Activated naive CD8-positive, alpha-beta T cell treated with anti-CD3 and anti-CD28 coated beads, Interleukin-2, amount 50 U/mL, for 24 hours (primary cell): ENCODE results near the gene PDX1.
A peak's percentile ranks its signal among the peaks of the same experiment; 100 is the strongest.

ENCODE experiments used
- ATAC-seq: fragments of 150-1000 bp; cut with Tn5 transposase; one replicate; pipeline ENCODE4 v1.10.0; 2021
- DNase-seq: peaks from one replicate; pipeline ENCODE4 v3.0.0; 2021
- H3K27ac Mint-ChIP-seq: one replicate; pipeline ENCODE4 v1.8.0; 2021; ENCODE audit warnings: mild to moderate bottlenecking, mixed read lengths
- H3K27me3 Mint-ChIP-seq: one replicate; pipeline ENCODE4 v1.8.0; 2021; ENCODE audit warnings: mixed read lengths
- H3K36me3 Mint-ChIP-seq: one replicate; pipeline ENCODE4 v1.8.0; 2021; ENCODE audit warnings: low read depth, mixed read lengths
- H3K4me1 Mint-ChIP-seq: one replicate; pipeline ENCODE4 v1.8.0; 2021; ENCODE audit warnings: mixed read lengths
- H3K4me3 Mint-ChIP-seq: one replicate; pipeline ENCODE4 v1.8.0; 2021; ENCODE audit warnings: mild to moderate bottlenecking, moderate library complexity, mixed read lengths
- H3K9me3 Mint-ChIP-seq: one replicate; pipeline ENCODE4 v1.8.0; 2021; ENCODE audit warnings: mixed read lengths

The PDX1 gene

DNA sequence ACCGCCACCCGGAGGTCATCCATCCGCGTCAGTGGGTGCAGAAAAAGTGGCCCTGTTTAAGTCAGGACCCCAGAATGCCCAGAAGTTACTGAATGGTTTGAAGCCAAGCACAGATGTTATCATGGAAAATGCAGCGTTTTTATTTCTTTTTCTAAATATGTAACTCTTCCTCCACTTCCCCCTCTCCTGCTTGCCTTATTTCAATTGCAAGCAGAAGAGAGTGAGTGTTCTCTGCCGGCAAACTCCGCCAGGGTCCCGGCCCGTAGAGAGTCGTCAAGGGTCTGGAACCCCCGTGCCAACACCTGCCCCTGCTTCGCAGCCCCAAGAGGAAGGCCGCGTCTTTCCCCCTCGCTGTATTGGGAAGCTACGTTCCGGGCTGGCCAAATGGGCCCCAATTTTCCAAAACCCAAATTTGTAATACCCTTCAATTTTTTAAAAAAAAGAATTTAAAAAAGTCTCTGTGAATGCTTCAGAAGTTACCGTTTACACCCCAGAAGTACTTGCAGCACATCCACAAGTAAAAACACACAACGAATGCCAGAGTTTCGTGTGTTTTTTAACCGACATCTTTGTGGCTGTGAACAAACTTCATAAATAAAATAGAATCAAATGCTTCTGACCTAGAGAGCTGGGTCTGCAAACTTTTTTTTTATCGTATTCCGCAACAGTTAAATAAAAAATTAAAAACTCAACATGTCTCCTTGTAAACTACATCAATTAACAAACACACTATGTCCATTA is 712 bp upstream of the PDX1 start:
- DNase-seq (no peak), ATAC-seq (no peak)
- H3K27ac Mint-ChIP-seq, result no peak overlapping the region
- peaks cover 1% of the 10 kb centered on the region for H3K36me3 Mint-ChIP-seq
- H3K9me3 Mint-ChIP-seq, result no peaks in the 10 kb centered on the region
- peaks cover 26% of the 10 kb centered on the region for H3K4me1 Mint-ChIP-seq
- H3K27me3 Mint-ChIP-seq, result peaks cover 83% of the 10 kb centered on the region
- no peak overlapping the region for H3K4me3 Mint-ChIP-seq

DNA sequence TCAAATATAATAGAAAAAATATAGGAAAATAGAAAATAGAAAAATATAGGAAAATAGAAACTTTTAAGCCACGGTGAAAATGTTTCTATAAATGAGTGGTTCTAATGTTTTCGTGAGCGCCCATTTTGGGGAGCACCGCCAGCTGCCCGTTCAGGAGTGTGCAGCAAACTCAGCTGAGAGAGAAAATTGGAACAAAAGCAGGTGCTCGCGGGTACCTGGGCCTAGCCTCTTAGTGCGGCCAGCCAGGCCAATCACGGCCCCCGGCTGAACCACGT is 204 bp upstream of the PDX1 start:
- Mint-ChIP-seq H3K27me3 (peaks cover 81% of the 10 kb centered on the region), H3K36me3 (peaks cover 1% of the 10 kb centered on the region), H3K9me3 (no peaks in the 10 kb centered on the region), H3K4me3 (peak overlapping the region; percentile 17), H3K4me1 (peaks cover 28% of the 10 kb centered on the region), H3K27ac (no peak overlapping the region)
- ATAC-seq, result no peak
- DNase-seq, result no peak

- Mint-ChIP-seq H3K27me3 (peaks cover 82% of the 10 kb centered on the region), H3K4me1 (peaks cover 28% of the 10 kb centered on the region), H3K9me3 (no peaks in the 10 kb centered on the region), H3K36me3 (no peaks in the 10 kb centered on the region), H3K27ac (peak overlapping the region; percentile 18), H3K4me3 (peak overlapping the region; percentile 71)
- DNase-seq (no peak), ATAC-seq (no peak)
Observed at GRCh38 chr13:27920677-27921420, 1.0 kb downstream of the PDX1 start.

DNA sequence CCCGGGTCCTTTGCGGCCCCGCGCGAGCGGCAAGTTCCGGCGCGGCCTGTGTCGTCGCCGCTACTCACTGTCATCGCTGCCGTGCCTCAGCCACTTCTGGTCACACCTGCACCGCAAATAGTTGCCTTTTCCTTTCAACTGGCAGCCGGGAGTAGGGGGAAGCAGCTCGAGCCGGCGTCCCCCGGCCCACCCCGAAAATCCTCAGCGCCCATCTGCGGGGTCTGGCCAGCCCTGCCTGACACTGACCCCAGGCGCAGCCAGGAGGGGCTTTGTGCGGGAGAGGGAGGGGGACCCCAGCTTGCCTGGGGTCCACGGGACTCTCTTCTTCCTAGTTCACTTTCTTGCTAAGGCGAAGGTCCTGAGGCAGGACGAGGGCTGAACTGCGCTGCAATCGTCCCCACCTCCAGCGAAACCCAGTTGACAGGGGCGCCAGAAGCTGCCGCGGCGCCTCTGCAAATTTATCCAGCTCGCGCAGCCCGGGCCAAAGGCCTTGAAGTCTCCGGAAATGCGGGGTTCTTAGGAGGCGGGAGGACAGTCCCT is 1.7 kb downstream of the PDX1 start:
- ATAC-seq, result peak; percentile 45
- no peaks in the 10 kb centered on the region for H3K9me3 Mint-ChIP-seq
- peaks cover 84% of the 10 kb centered on the region for H3K27me3 Mint-ChIP-seq
- no peaks in the 10 kb centered on the region for H3K36me3 Mint-ChIP-seq
- DNase-seq, result no peak
- no peak overlapping the region for H3K27ac Mint-ChIP-seq
- peaks cover 30% of the 10 kb centered on the region for H3K4me1 Mint-ChIP-seq
- peak overlapping the region; percentile 71 for H3K4me3 Mint-ChIP-seq

DNA sequence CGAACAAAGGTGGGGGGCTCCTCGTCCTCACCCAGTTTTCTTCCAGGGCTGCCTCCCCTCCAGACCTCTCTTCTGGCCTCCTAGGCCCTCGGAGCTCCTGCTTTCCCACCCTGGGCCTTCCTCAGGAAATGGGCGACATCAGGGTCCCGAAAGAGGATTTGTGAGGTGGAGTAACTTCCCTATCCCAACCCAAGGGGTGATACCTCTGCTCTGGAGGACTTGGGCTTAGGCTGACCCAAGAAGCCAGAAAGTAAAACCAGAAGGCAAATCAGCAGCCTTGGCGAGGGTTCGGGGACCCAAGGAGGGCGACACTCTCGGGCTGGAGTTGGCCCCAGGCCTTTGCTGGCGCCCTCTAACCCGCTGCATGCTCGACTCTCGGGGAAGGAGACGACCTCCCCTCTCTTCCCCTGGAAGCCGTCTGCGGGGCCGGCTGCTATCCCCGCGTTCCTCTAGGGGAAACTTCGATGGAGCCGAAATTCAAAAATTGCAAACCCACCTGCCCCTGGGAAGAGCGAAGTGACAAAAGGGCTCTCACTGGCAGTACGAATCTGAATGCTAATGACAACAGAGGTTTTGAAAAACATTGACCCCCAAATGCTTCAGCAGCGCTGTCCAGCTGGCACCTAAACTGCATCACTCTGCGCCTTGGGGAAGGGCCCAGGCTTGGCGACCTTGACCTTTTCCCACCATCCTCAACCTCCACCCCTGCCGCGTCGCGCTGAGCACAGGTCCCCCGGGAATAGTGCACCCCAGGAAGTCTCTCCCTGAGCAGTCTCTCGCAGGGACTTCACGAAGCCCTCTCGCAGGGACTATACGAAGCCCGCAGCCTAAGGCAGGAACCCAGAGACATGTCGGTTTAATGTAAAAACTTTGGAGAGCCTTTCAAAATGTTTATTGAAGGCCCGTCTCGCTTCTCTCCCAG is 2.4 kb downstream of the PDX1 start:
- Mint-ChIP-seq H3K36me3 (no peaks in the 10 kb centered on the region), H3K27ac (no peak overlapping the region), H3K9me3 (no peaks in the 10 kb centered on the region), H3K27me3 (peaks cover 84% of the 10 kb centered on the region), H3K4me1 (peaks cover 35% of the 10 kb centered on the region), H3K4me3 (peak overlapping the region; percentile 32)
- ATAC-seq (no peak), DNase-seq (no peak)

GRCh38 chr13:27922883-27923612 is 3.2 kb downstream of the PDX1 start:
- Mint-ChIP-seq H3K9me3 (no peaks in the 10 kb centered on the region), H3K36me3 (peaks cover 1% of the 10 kb centered on the region), H3K4me1 (peaks cover 36% of the 10 kb centered on the region), H3K27me3 (peaks cover 85% of the 10 kb centered on the region), H3K27ac (no peak overlapping the region), H3K4me3 (peak overlapping the region; percentile 2)
- no peak for DNase-seq
- no peak for ATAC-seq

- Mint-ChIP-seq H3K27ac (no peak overlapping the region), H3K36me3 (peaks cover 2% of the 10 kb centered on the region), H3K4me3 (peak overlapping the region; percentile 24), H3K9me3 (no peaks in the 10 kb centered on the region), H3K4me1 (peaks cover 31% of the 10 kb centered on the region), H3K27me3 (peaks cover 85% of the 10 kb centered on the region)
- DNase-seq (no peak), ATAC-seq (no peak)
Observed at GRCh38 chr13:27923794-27924528, 4.2 kb downstream of the PDX1 start.

DNA sequence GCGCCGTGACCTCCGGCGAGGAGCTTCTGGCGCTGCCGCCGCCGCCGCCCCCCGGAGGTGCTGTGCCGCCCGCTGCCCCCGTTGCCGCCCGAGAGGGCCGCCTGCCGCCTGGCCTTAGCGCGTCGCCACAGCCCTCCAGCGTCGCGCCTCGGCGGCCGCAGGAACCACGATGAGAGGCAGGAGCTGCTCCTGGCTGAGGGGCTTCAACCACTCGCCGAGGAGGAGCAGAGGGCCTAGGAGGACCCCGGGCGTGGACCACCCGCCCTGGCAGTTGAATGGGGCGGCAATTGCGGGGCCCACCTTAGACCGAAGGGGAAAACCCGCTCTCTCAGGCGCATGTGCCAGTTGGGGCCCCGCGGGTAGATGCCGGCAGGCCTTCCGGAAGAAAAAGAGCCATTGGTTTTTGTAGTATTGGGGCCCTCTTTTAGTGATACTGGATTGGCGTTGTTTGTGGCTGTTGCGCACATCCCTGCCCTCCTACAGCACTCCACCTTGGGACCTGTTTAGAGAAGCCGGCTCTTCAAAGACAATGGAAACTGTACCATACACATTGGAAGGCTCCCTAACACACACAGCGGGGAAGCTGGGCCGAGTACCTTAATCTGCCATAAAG is 4.8 kb downstream of the PDX1 start:
- Mint-ChIP-seq H3K4me1 (peaks cover 31% of the 10 kb centered on the region), H3K9me3 (no peaks in the 10 kb centered on the region), H3K4me3 (peak overlapping the region; percentile 24), H3K27me3 (peaks cover 85% of the 10 kb centered on the region), H3K27ac (no peak overlapping the region), H3K36me3 (peaks cover 2% of the 10 kb centered on the region)
- ATAC-seq (no peak), DNase-seq (no peak)

DNA sequence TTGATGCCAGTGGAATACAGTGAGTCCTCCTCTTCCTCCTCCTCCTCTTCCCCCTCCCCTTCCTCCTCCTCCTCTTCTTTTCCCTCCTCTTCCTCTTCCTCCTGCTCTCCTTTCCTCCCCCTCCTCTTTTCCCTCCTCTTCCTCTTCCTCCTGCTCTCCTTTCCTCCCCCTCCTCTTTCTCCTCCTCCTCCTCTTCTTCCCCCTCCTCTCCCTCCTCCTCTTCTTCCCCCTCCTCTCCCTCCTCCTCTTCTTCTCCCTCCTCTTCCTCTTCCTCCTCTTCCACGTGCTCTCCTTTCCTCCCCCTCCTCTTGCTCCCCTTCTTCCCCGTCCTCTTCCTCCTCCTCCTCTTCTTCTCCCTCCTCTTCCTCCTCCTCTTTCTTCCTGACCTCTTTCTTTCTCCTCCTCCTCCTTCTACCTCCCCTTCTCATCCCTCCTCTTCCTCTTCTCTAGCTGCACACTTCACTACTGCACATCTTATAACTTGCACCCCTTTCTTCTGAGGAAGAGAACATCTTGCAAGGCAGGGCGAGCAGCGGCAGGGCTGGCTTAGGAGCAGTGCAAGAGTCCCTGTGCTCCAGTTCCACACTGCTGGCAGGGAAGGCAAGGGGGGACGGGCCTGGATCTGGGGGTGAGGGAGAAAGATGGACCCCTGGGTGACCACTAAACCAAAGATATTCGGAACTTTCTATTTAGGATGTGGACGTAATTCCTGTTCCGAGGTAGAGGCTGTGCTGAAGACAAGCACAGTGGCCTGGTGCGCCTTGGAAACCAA is 5.6 kb downstream of the PDX1 start:
- H3K36me3 Mint-ChIP-seq, result peaks cover 2% of the 10 kb centered on the region
- ATAC-seq (no peak), DNase-seq (no peak)
- peaks cover 30% of the 10 kb centered on the region for H3K4me1 Mint-ChIP-seq
- H3K27ac Mint-ChIP-seq, result no peak overlapping the region
- H3K9me3 Mint-ChIP-seq, result no peaks in the 10 kb centered on the region
- no peak overlapping the region for H3K4me3 Mint-ChIP-seq
- H3K27me3 Mint-ChIP-seq, result peaks cover 91% of the 10 kb centered on the region

- Mint-ChIP-seq H3K27me3 (peaks cover 92% of the 10 kb centered on the region), H3K9me3 (no peaks in the 10 kb centered on the region), H3K4me1 (peaks cover 24% of the 10 kb centered on the region), H3K36me3 (peaks cover 2% of the 10 kb centered on the region), H3K4me3 (peak overlapping the region; percentile 19), H3K27ac (no peak overlapping the region)
- no peak for ATAC-seq
- DNase-seq, result no peak
Observed at GRCh38 chr13:27926644-27927434, 7.0 kb downstream of the PDX1 start.

DNA sequence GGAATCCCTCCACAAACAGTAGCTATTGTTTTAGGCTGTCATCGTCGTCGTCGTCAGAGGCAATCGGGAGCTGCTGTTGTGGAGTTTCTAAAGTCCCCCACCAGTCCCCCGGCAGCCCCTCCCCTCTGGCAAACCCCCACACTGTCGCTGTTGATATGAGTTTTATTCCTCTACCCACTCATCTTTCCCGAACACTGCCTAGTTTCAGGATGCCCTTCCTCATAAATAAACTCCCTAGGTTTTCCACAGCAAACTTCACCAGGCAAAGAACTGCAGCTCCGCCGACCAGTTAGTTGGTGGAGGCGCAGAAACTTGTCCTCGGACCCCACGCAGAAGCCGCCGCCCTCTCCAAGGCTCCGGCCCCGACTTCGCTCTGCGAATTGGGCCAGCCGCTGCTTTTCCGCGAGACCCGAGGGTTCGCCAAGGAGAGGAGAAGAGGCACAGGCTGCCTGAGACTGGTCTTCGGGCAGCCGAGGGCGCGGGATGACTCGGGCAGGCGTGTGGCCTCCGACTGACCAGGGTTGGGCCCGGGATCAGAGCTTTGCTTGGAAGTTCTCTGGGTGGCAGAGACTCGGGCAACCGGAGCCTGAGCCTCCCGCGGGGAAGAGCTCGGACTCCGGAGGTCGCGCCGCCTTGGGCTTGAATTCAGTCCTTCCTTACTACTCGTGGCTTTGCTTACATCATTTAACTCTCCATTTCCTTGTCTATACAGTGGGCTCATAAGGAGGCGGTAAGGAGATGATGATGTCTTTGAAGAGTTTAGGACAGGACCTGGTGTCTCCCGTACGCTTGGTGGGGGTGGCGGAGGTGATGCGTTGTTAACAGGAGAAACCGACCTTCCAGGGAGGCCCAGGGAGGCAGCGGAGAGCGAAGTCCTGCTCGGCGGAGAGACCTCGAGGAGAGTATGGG is 7.9 kb downstream of the PDX1 start:
- no peaks in the 10 kb centered on the region for H3K9me3 Mint-ChIP-seq
- H3K27me3 Mint-ChIP-seq, result peaks cover 87% of the 10 kb centered on the region
- H3K4me1 Mint-ChIP-seq, result peaks cover 21% of the 10 kb centered on the region
- peaks cover 2% of the 10 kb centered on the region for H3K36me3 Mint-ChIP-seq
- ATAC-seq (no peak), DNase-seq (no peak)
- peak overlapping the region; percentile 19 for H3K4me3 Mint-ChIP-seq
- H3K27ac Mint-ChIP-seq, result no peak overlapping the region
